Trophoblast cell (in vitro differentiated cells and primary cell): ENCODE measurements around the gene YIPF4.
"Not testable (repeated sequence)": the region's sequence is repeated elsewhere in the genome, so short reads cannot be mapped to it uniquely, and the experiment has no call there.

Source experiments
- DNase-seq, 2 donors: peaks; one replicate each; pipeline ENCODE4 v3.0.0-alpha.2; 2016
- H2AFZ ChIP-seq: 2 replicates; pipeline ENCODE4 v1.6.1; 2013; ENCODE audit warnings: low read length, moderate library complexity, mild to moderate bottlenecking; ENCODE audit not compliant: insufficient read depth, poor library complexity
- H2AK5ac ChIP-seq: 2 replicates; pipeline ENCODE4 v1.6.1; 2013; ENCODE audit warnings: mild to moderate bottlenecking, low read length
- H2BK120ac ChIP-seq: 2 replicates; pipeline ENCODE4 v1.6.1; 2013; ENCODE audit warnings: low read length, mild to moderate bottlenecking, moderate library complexity; ENCODE audit not compliant: insufficient read depth, poor library complexity
- H2BK12ac ChIP-seq: 2 replicates; pipeline ENCODE4 v1.6.1; 2013; ENCODE audit warnings: mild to moderate bottlenecking, low read length, moderate library complexity
- H2BK5ac ChIP-seq: 2 replicates; pipeline ENCODE4 v1.6.1; 2013; ENCODE audit warnings: low read length, low read depth, moderate library complexity, mild to moderate bottlenecking; ENCODE audit not compliant: poor library complexity
- H3K14ac ChIP-seq: 2 replicates; pipeline ENCODE4 v1.6.1; 2013; ENCODE audit warnings: mild to moderate bottlenecking, low read length
- H3K18ac ChIP-seq: 2 replicates; pipeline ENCODE4 v1.6.1; 2013; ENCODE audit warnings: mild to moderate bottlenecking, low read length
- H3K23ac ChIP-seq: 2 replicates; pipeline ENCODE4 v1.6.1; 2013; ENCODE audit warnings: low read length
- H3K27ac ChIP-seq: 2 replicates; pipeline ENCODE4 v1.5.1; 2013; ENCODE audit warnings: low read depth, mild to moderate bottlenecking, inconsistent platforms, low read length, moderate library complexity
- H3K27me3 ChIP-seq: 2 replicates; pipeline ENCODE4 v1.6.1; 2013; ENCODE audit warnings: inconsistent platforms, mild to moderate bottlenecking, low read length, moderate library complexity; ENCODE audit not compliant: insufficient read depth
- H3K36me3 ChIP-seq, 2 experiments: 1 replicate in 1 of 2; 2 replicates in 1 of 2; pipeline ENCODE4 v1.6.1; 2013; ENCODE audit warnings: low read length in 2 of 2, mild to moderate bottlenecking in 2 of 2, moderate library complexity in 1 of 2; ENCODE audit not compliant: insufficient read depth in 2 of 2, control insufficient read depth in 1 of 2
- H3K4ac ChIP-seq: 2 replicates; pipeline ENCODE4 v1.6.1; 2013; ENCODE audit warnings: low read depth, mild to moderate bottlenecking, low read length, moderate library complexity
- H3K4me1 ChIP-seq, 2 experiments: 1 replicate in 1 of 2; 2 replicates in 1 of 2; pipeline ENCODE4 v1.6.1; 2013; ENCODE audit warnings: low read length in 2 of 2, mild to moderate bottlenecking in 2 of 2, moderate library complexity in 1 of 2; ENCODE audit not compliant: insufficient read depth in 2 of 2, control insufficient read depth in 1 of 2
- H3K4me2 ChIP-seq: 2 replicates; pipeline ENCODE4 v1.6.1; 2013; ENCODE audit warnings: inconsistent platforms, mild to moderate bottlenecking, low read length, moderate library complexity
- H3K4me3 ChIP-seq: 2 replicates; pipeline ENCODE4 v1.5.1; 2013; ENCODE audit warnings: mild to moderate bottlenecking, low read depth, low read length, inconsistent platforms
- H3K79me1 ChIP-seq: one replicate; pipeline ENCODE4 v1.6.1; 2013; ENCODE audit warnings: low read length
- H3K79me2 ChIP-seq: 2 replicates; pipeline ENCODE4 v1.6.1; 2013; ENCODE audit warnings: low read length, mild to moderate bottlenecking; ENCODE audit not compliant: control insufficient read depth, insufficient read depth, poor library complexity
- H3K9ac ChIP-seq: 2 replicates; pipeline ENCODE4 v1.6.1; 2013; ENCODE audit warnings: mild to moderate bottlenecking, low read length
- H3K9me3 ChIP-seq: 2 replicates; pipeline ENCODE4 v1.6.1; 2013; ENCODE audit warnings: low read depth, mild to moderate bottlenecking, control low read depth, inconsistent platforms, low read length; ENCODE audit not compliant: insufficient read depth
- H4K12ac ChIP-seq: 2 replicates; pipeline ENCODE4 v1.6.1; 2013; ENCODE audit warnings: low read depth, mild to moderate bottlenecking, low read length, moderate library complexity
- H4K8ac ChIP-seq: 2 replicates; pipeline ENCODE4 v1.6.1; 2013; ENCODE audit warnings: low read depth, mild to moderate bottlenecking, low read length, moderate library complexity
- H4K91ac ChIP-seq: one replicate; pipeline ENCODE4 v1.6.1; 2013; ENCODE audit warnings: low read depth, mild to moderate bottlenecking, low read length, moderate library complexity
- WGBS: extraction: QIAGEN DNeasy Blood & Tissue Kit; methylation state at CpG from one replicate; pipeline ENCODE4 v1.1.7; 2013; ENCODE audit warnings: missing lambda C conversion rate; ENCODE audit not compliant: insufficient read length, insufficient coverage; ENCODE audit errors: extremely low coverage; 5-methylcytosine and 5-hydroxymethylcytosine counted together

Gene YIPF4

DNA sequence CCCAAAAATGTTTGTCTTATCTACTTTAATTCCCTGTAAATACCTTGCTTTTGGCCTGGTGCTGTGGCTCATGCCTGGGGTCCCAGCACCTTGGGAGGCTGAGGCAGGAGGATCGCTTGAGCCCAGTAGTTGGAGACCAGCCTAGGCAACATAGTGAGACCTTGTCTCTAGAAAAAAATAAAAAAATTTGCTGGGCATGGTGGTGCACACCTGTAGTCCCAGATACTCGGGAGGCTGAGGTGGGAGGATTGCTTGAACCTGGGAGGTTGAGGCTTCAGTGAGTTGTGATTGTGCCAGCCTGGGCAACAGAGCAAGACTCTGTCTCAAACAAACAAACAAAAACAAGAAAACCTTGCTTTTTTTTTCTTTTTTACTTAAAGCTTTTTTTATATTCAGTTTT lies 85.3 kb downstream of the YIPF4 start:
- not testable (repeated sequence) for H3K79me1 ChIP-seq, H4K8ac ChIP-seq, H3K27me3 ChIP-seq, H4K91ac ChIP-seq, H2AK5ac ChIP-seq, H3K14ac ChIP-seq, H3K18ac ChIP-seq, H2BK12ac ChIP-seq, H3K4me1 ChIP-seq, DNase-seq, H3K23ac ChIP-seq, H3K36me3 ChIP-seq, H3K27ac ChIP-seq, H3K9ac ChIP-seq, H2BK5ac ChIP-seq, H4K12ac ChIP-seq, H2BK120ac ChIP-seq, H3K4me2 ChIP-seq, H2AFZ ChIP-seq, H3K4me3 ChIP-seq, H3K9me3 ChIP-seq
- Histone ChIP-seq H3K4ac (peak overlapping the region; percentile 94), H3K79me2 (peaks cover 16% of the 10 kb centered on the region)
- no CpG with 5 or more reads among the region's 2 CpGs for WGBS

DNA sequence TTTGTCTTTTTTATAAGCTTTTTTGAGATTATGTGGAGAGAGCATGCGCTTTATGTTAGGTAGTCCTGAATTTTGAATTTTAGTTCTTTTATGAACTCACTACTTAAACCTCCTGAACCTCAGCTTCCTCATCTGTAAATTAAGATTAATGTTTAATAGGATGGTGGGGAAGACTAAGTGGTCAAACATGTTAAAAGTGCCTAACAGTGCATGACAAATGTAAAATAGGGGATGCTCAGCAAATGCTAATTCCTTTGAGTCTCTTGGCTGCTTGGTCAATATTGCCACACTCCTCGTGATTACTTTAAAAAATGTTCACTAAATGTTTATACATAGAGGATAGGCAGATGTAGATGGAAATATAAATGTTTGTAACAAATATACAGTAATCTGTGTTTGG lies 85.9 kb downstream of the YIPF4 start:
- no peak overlapping the region for H2BK5ac ChIP-seq
- no peak overlapping the region for H2AK5ac ChIP-seq
- H3K27ac ChIP-seq, result no peak overlapping the region
- no peaks in the 10 kb centered on the region for H3K9me3 ChIP-seq
- no peak overlapping the region for H3K23ac ChIP-seq
- H4K12ac ChIP-seq, result no peak overlapping the region
- H3K14ac ChIP-seq, result no peak overlapping the region
- no peak overlapping the region for H3K18ac ChIP-seq
- WGBS, result no CpG with 5 or more reads among the region's 2 CpGs
- DNase-seq, result no peak
- H3K27me3 ChIP-seq, result no peaks in the 10 kb centered on the region
- peaks cover 0 to 4% of the 10 kb centered on the region in 2 experiments for H3K36me3 ChIP-seq
- no peak overlapping the region for H2AFZ ChIP-seq
- no peaks in the 10 kb centered on the region for H3K4me1 ChIP-seq
- H3K4ac ChIP-seq, result peak overlapping the region; percentile 62
- no peak overlapping the region for H3K9ac ChIP-seq
- no peak overlapping the region for H3K4me2 ChIP-seq
- H3K79me2 ChIP-seq, result peaks cover 17% of the 10 kb centered on the region
- H3K4me3 ChIP-seq, result no peak overlapping the region
- H4K91ac ChIP-seq, result no peak overlapping the region
- no peak overlapping the region for H2BK120ac ChIP-seq
- H3K79me1 ChIP-seq, result no peaks in the 10 kb centered on the region
- no peak overlapping the region for H4K8ac ChIP-seq
- no peak overlapping the region for H2BK12ac ChIP-seq

DNA sequence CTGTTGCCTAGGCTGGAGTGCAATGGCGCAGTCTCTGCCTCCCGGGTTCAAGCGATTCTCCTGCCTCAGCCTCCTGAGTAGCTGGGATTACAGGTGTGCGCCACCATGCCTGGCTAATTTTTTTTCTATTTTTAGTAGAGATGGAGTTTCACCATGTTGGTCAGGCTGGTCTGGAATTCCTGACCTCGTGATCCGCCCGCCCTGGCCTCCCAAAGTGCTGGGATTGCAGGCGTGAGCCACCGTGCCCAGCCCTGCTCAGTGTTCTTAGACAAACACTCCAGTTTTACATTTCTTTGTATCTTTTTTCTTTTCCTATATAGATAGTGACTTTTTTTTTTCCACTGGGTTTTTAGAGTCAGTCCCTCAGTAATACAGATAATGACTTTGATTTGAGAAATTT lies 86.6 kb downstream of the YIPF4 start:
- H4K91ac ChIP-seq, H3K18ac ChIP-seq, H3K14ac ChIP-seq, H2BK120ac ChIP-seq, H3K27me3 ChIP-seq, H3K79me1 ChIP-seq, H3K23ac ChIP-seq, H3K4me1 ChIP-seq, H3K9ac ChIP-seq, H2BK12ac ChIP-seq, H4K12ac ChIP-seq, H3K4me3 ChIP-seq, H2AK5ac ChIP-seq, H3K27ac ChIP-seq, H2AFZ ChIP-seq, H2BK5ac ChIP-seq, H4K8ac ChIP-seq, H3K4me2 ChIP-seq, H3K36me3 ChIP-seq, H3K9me3 ChIP-seq: not testable (repeated sequence)
- peak in 1 of 2 donors; percentile 47 for DNase-seq
- Histone ChIP-seq H3K79me2 (peaks cover 19% of the 10 kb centered on the region), H3K4ac (peak overlapping the region; percentile 55)
- WGBS, result no CpG with 5 or more reads among the region's 9 CpGs

DNA sequence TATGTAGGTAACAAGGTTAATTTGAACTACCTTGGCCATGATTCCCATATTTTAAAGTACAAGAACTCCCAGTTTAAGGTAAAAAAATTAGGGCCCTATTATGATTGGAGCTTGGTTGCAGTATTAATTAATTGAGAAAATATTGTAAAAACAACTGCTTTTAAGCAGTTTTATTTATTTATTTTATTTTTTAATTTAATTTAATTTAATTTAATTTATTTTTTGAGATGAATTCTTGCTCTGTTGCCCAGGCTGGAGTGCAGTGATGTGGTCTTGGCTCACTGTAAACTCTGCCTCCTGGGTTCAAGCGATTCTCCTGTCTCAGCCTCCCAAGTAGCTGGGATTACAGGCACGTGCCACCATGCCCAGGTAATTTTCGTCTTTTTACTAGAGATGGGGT lies 88.0 kb downstream of the YIPF4 start:
- not testable (repeated sequence) for H4K8ac ChIP-seq, H3K4me1 ChIP-seq

More for the DNA sequence above, 88.0 kb downstream of the YIPF4 start:
- peak overlapping the region; percentile 97 for H3K4ac ChIP-seq
- H2BK12ac ChIP-seq, H3K36me3 ChIP-seq, H2BK5ac ChIP-seq, H3K9me3 ChIP-seq, H2AFZ ChIP-seq, H3K23ac ChIP-seq, H3K18ac ChIP-seq, H4K12ac ChIP-seq, H3K4me3 ChIP-seq, H3K79me1 ChIP-seq, H3K14ac ChIP-seq, H2BK120ac ChIP-seq, H2AK5ac ChIP-seq, H3K27me3 ChIP-seq, DNase-seq, H4K91ac ChIP-seq, H3K27ac ChIP-seq, H3K4me2 ChIP-seq, H3K9ac ChIP-seq: not testable (repeated sequence)
- WGBS, result no CpG with 5 or more reads among the region's 3 CpGs
- peaks cover 20% of the 10 kb centered on the region for H3K79me2 ChIP-seq
